Heart right ventricle (tissue), 16 donors: Measurements from ENCODE around the gene PTPRN2. TPM values are rescaled to one million over a fixed set of nuclear protein-coding genes. Genes with fewer than 3 reads are reported as not detected.
"Not testable (repeated sequence)": the region's sequence is repeated elsewhere in the genome, so short reads cannot be mapped to it uniquely, and the experiment has no call there.

Experiments
- ATAC-seq, 8 donors: fragments of 200-7000 bp; cut with Tn5 transposase; one replicate each; pipeline ENCODE4 v1.9.1; 2020; ENCODE audit warnings: mild to moderate bottlenecking in 8 of 8, moderate library complexity in 8 of 8, moderate number of reproducible peaks in 1 of 8
- DNase-seq, 2 donors: peaks; one replicate each; pipeline ENCODE4 v3.0.0-alpha.2; 2020
- H3K27ac ChIP-seq, 10 donors: fragments of 200-600 bp; sonication (generic) in 2 of 10; one replicate each; pipeline versions ENCODE4 v1.5.0 to v1.8.0; 2020 to 2022; ENCODE audit warnings: mild to moderate bottlenecking in 3 of 10
- H3K27me3 ChIP-seq, 7 donors: fragments of 200-600 bp; one replicate each; pipeline ENCODE4 v1.8.0; 2021 to 2022; ENCODE audit warnings: mild to moderate bottlenecking in 2 of 7
- H3K36me3 ChIP-seq, 9 donors: fragments of 200-600 bp; sonication (generic) in 1 of 9; one replicate each; pipeline versions ENCODE4 v1.5.0 to v1.8.0; 2020 to 2022; ENCODE audit warnings: mild to moderate bottlenecking in 2 of 9
- H3K4me1 ChIP-seq, 9 donors: fragments of 200-600 bp; sonication (generic) in 1 of 9; one replicate each; pipeline versions ENCODE4 v1.5.0 to v1.8.0; 2020 to 2022; ENCODE audit warnings: mild to moderate bottlenecking in 4 of 9
- H3K4me3 ChIP-seq, 10 donors: fragments of 200-600 bp; sonication (generic) in 2 of 10; one replicate each; pipeline versions ENCODE4 v1.5.0 to v1.8.0; 2020 to 2022; ENCODE audit warnings: mild to moderate bottlenecking in 7 of 10, moderate library complexity in 2 of 10
- H3K9me3 ChIP-seq, 11 donors: fragments of 200-600 bp in 10 of 11; sonication (generic) in 2 of 11; one replicate each; pipeline versions ENCODE4 v1.5.0 to v1.8.0; 2013 to 2022; ENCODE audit warnings: mild to moderate bottlenecking in 2 of 11, control low read depth in 1 of 11, moderate library complexity in 1 of 11
- CTCF ChIP-seq, 9 donors: fragments of 200-600 bp; sonication (generic) in 2 of 9; IDR thresholded peaks; one replicate each; pipeline versions ENCODE4 v1.5.0 to v1.8.0; 2021 to 2022; ENCODE audit warnings: antibody characterized with exemption in 9 of 9, mild to moderate bottlenecking in 5 of 9, moderate library complexity in 1 of 9
- WGBS, 2 donors: extraction: QIAGEN DNeasy Blood & Tissue Kit; methylation state at CpG; one replicate each; pipeline ENCODE4 v1.1.7; 2013; ENCODE audit warnings: inconsistent platforms in 1 of 2; 5-methylcytosine and 5-hydroxymethylcytosine counted together
- intact Hi-C, 10 donors: fragments of 100-400 bp; cut with DNase I; formaldehyde crosslinking; loops; one replicate each; pipeline versions ENCODE4 v1.11.1 to v1.14.2; 2022
- polyA plus RNA-seq, 2 donors: library from polyadenylated mRNA; stranded (reverse); fragments of 200-250 nt; gene quantifications; one replicate each; pipeline ENCODE4 v1.2.3, GENCODE V29; 2013
- total RNA-seq, 10 donors: library from RNA; stranded (reverse); fragmentation: NEBNext Ultra II Directional in 3 of 10; extraction: Animal tissue kit (Norgen Biotek cat#: 25700) in 3 of 10; gene quantifications; one replicate each; pipeline versions ENCODE4 v1.2.1 to v1.2.4, GENCODE V29; 2021 to 2023
- donor health status: Arrhythmogenic right ventricular cardiomyopathy.
- donor health status: ischemic (EF 13 %, LVEDD 7.1; RV severe dilation, severe dysfunction).
- donor health status: healthy with polysubstance abuse.
- donor health status: DM: no; HTN: yes; CAD: no.
- donor health status: DM: no; HTN: no; CAD: no.
- donor health status: ischemic (EF 25% LVEDD 6.9; RV normal size, moderate dysfunction).
- donor health status: ischemic (EF 25% LVEDD 5.7; RV mildly dilated, moderate dysfunction).
- donor health status: healthy.
- donor health status: DM: yes; HTN: yes; CAD: no.
- donor health status: Ischemic cardiomyopathy.
- donor health status: ischemic (EF 35%, LVEDD 5.7; RV mildly dilated, moderate dysfunction).
- donor health status: nonischemic (EF 11% LVEDD 7.7; RV severe dilation, severe dysfunction).
- donor health status: DM: yes; HTN: yes; CAD: no.
- donor health status: PGD.
- donor health status: ischemic (EF 29% LVEDD 5.4; RV normal size, mild dysfunction).
- donor health status: nonischemic (EF 23%, LVEDD 6.1; RV moderate dilation, normal function).

PTPRN2 gene
- total and polyA plus RNA-seq, 12 donors, result 0.82 to 1.8 (median 1.3) TPM

GRCh38 chr7:158382363-158383254, 205.0 kb downstream of the PTPRN2 start:
- intact Hi-C loops, result no loop called here
- Histone ChIP-seq H3K9me3 (peaks cover 0 to 8% (median 0%) of the 10 kb centered on the region in 11 donors), H3K4me3 (no peak overlapping the region), H3K27ac (no peak overlapping the region), H3K4me1 (no peaks in the 10 kb centered on the region), H3K27me3 (peaks cover 0 to 50% (median 17%) of the 10 kb centered on the region in 7 donors), H3K36me3 (no peaks in the 10 kb centered on the region)
- TF ChIP-seq CTCF (IDR thresholded peaks at IDR 0.05), result no peak
- WGBS, 2 donors, result 53 to 58% methylated on average over 10 of the region's 10 CpGs
- DNase-seq (no peak), ATAC-seq (no peak)

- TF ChIP-seq CTCF (IDR thresholded peaks at IDR 0.05), result no peak
- no peak overlapping the region for H3K4me3 ChIP-seq
- peaks cover 0 to 45% (median 13%) of the 10 kb centered on the region in 7 donors for H3K27me3 ChIP-seq
- no peaks in the 10 kb centered on the region for H3K4me1 ChIP-seq
- intact Hi-C loops, result no loop called here
- DNase-seq, result no peak
- 82 to 83% methylated on average over 3 of the region's 3 CpGs for WGBS, 2 donors
- H3K36me3 ChIP-seq, result no peaks in the 10 kb centered on the region
- H3K27ac ChIP-seq, result no peak overlapping the region
- peaks cover 0 to 8% (median 0%) of the 10 kb centered on the region in 11 donors for H3K9me3 ChIP-seq
- ATAC-seq, result no peak
Observed at GRCh38 chr7:158381956-158382355, 205.7 kb downstream of the PTPRN2 start.

- intact Hi-C loops, result no loop called here
- Histone ChIP-seq H3K27me3 (peaks cover 0 to 47% (median 16%) of the 10 kb centered on the region in 7 donors), H3K4me3 (no peak overlapping the region), H3K27ac (no peak overlapping the region), H3K9me3 (peaks cover 0 to 8% (median 0%) of the 10 kb centered on the region in 11 donors), H3K4me1 (no peaks in the 10 kb centered on the region), H3K36me3 (no peaks in the 10 kb centered on the region)
- TF ChIP-seq CTCF (IDR thresholded peaks at IDR 0.05), result no peak
- ATAC-seq (no peak), DNase-seq (no peak)
- WGBS, 2 donors, result 81 to 83% methylated on average over 7 of the region's 7 CpGs
Observed at GRCh38 chr7:158378978-158379377, 208.6 kb downstream of the PTPRN2 start.

- peaks cover 0 to 46% (median 12%) of the 10 kb centered on the region in 7 donors for H3K27me3 ChIP-seq
- no peak overlapping the region for H3K4me3 ChIP-seq
Observed at GRCh38 chr7:158377800-158378623, 209.6 kb downstream of the PTPRN2 start.

GRCh38 chr7:158376839-158377186, 210.8 kb downstream of the PTPRN2 start:
- WGBS, 2 donors, result 64 to 73% methylated on average over 6 to 10 of the region's 12 CpGs
- H3K4me1 ChIP-seq, ATAC-seq, intact Hi-C loops, DNase-seq, H3K4me3 ChIP-seq, H3K36me3 ChIP-seq, H3K9me3 ChIP-seq, H3K27ac ChIP-seq: not testable (repeated sequence)
- peaks cover 0 to 43% (median 12%) of the 10 kb centered on the region in 7 donors for H3K27me3 ChIP-seq

More at GRCh38 chr7:158377800-158378623, 209.6 kb downstream of the PTPRN2 start:
- Histone ChIP-seq H3K36me3 (no peaks in the 10 kb centered on the region), H3K4me1 (no peaks in the 10 kb centered on the region), H3K27ac (no peak overlapping the region), H3K9me3 (peaks cover 0 to 8% (median 0%) of the 10 kb centered on the region in 11 donors)
- TF ChIP-seq CTCF (IDR thresholded peaks at IDR 0.05), result no peak
- intact Hi-C loops, result no loop called here
- DNase-seq (no peak), ATAC-seq (no peak)
- WGBS, 2 donors, result 67 to 69% methylated on average over 14 of the region's 14 CpGs

- H3K4me3 ChIP-seq, intact Hi-C loops, DNase-seq, H3K36me3 ChIP-seq, H3K4me1 ChIP-seq, H3K27ac ChIP-seq, ATAC-seq, H3K9me3 ChIP-seq: not testable (repeated sequence)
- peaks cover 0 to 41% (median 12%) of the 10 kb centered on the region in 7 donors for H3K27me3 ChIP-seq
- 62 to 70% methylated on average over 20 of the region's 23 CpGs for WGBS, 2 donors
Observed at GRCh38 chr7:158376146-158376838, 211.3 kb downstream of the PTPRN2 start.
